Gastroesophageal sphincter (tissue), 4 donors: ENCODE data around the gene AK8. TPM values are rescaled to one million over a fixed set of nuclear protein-coding genes. Genes with fewer than 3 reads are reported as not detected.

Experiments used
- ATAC-seq: fragments of 150-250 bp; one replicate; pipeline ENCODE4 v1.9.1; 2016; ENCODE audit warnings: mild to moderate bottlenecking, moderate library complexity
- H3K27ac ChIP-seq, 4 donors: fragments of 200-600 bp; sonication (generic) in 3 of 4; 1 replicate in 3 of 4; 2 replicates in 1 of 4; pipeline ENCODE4 v1.5.1; 2016 to 2019
- H3K27me3 ChIP-seq: fragments of 200-600 bp; sonication (generic); one replicate; pipeline ENCODE4 v1.5.1; 2019
- H3K36me3 ChIP-seq, 2 donors: fragments of 200-600 bp; sonication (generic); one replicate each; pipeline ENCODE4 v1.5.1; 2019; ENCODE audit warnings: control low read depth in 1 of 2
- H3K4me1 ChIP-seq, 3 donors: fragments of 200-600 bp; sonication (generic); 1 replicate in 2 of 3; 2 replicates in 1 of 3; pipeline ENCODE4 v1.5.1; 2016 to 2019; ENCODE audit warnings: control low read depth in 2 of 3
- H3K4me3 ChIP-seq, 2 donors: fragments of 200-600 bp; sonication (generic); one replicate each; pipeline ENCODE4 v1.5.1; 2019; ENCODE audit warnings: mild to moderate bottlenecking in 1 of 2, moderate library complexity in 1 of 2
- H3K9me3 ChIP-seq, 3 donors: fragments of 200-600 bp; sonication (generic); one replicate each; pipeline ENCODE4 v1.5.1; 2017 to 2019; ENCODE audit warnings: control low read depth in 2 of 3
- EP300 ChIP-seq: sonication (generic); formaldehyde crosslinking; IDR thresholded peaks from one replicate; pipeline ENCODE4 v1.6.1; 2017; ENCODE audit warnings: antibody characterized with exemption, mild to moderate bottlenecking
- POLR2A ChIP-seq, 2 donors: fragments of 450-650 bp; IDR thresholded peaks; one replicate each; pipeline ENCODE4 v1.6.1; 2017; ENCODE audit warnings: antibody characterized with exemption in 2 of 2, mild to moderate bottlenecking in 2 of 2, moderate library complexity in 1 of 2
- POLR2AphosphoS5 ChIP-seq: sonication (generic); formaldehyde crosslinking; IDR thresholded peaks from one replicate; pipeline ENCODE4 v1.6.1; 2017; ENCODE audit warnings: antibody characterized with exemption
- WGBS, 2 donors: methylation state at CpG; one replicate each; pipeline ENCODE4 v1.1.5; 2018; ENCODE audit warnings: low coverage in 1 of 2; 5-methylcytosine and 5-hydroxymethylcytosine counted together
- total RNA-seq, 4 donors: library from RNA; depleted of rRNA; stranded (reverse); fragments of >200 nt; gene quantifications; one replicate each; pipeline ENCODE4 v1.1.0, GENCODE V29; 2016
- TF ChIP-seq, protein P1 (sequence below), 4 experiments: fragments of 200-600 bp in 2 of 4; fragments of 450-650 bp in 2 of 4; sonication (generic) in 1 of 4; IDR thresholded peaks; one replicate each; pipeline ENCODE4 v1.5.1; 2017 to 2019; ENCODE audit warnings: antibody characterized with exemption in 4 of 4, mild to moderate bottlenecking in 2 of 4, moderate library complexity in 2 of 4

AK8 gene
- total RNA-seq, 4 donors from 2014 or later: 0.31 to 0.81 (median 0.63) TPM

DNA sequence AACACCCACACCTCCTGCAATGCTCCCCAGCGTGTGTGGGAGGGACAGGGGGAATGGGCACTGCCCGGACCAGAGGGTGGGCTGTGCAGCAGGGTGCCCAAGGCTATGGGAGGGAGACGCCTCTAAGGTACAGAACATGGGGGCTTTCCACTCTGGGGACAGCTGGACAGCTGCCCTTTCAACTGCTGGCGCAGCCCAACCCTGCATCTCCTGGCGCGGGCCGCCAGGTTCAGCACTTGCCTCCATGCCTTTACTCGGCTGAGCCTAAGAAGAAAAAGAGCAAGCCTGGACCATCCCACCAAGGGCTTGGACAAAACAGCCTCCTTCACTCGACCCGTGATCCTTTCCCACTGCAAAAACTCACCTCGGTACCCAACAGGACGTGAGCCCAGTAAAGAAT lies 15.0 kb downstream of the AK8 start:
- peaks cover 0 to 2% (median 0%) of the 10 kb centered on the region in 3 donors for H3K4me1 ChIP-seq
- no peak overlapping the region for H3K4me3 ChIP-seq
- H3K9me3 ChIP-seq: no peaks in the 10 kb centered on the region
- no peak overlapping the region for H3K27ac ChIP-seq
- peaks cover 0 to 6% of the 10 kb centered on the region in 2 donors for H3K36me3 ChIP-seq
- WGBS, 2 donors: 84 to 88% methylated on average over 8 to 12 of the region's 12 CpGs
- no peak for ATAC-seq
- no peaks in the 10 kb centered on the region for H3K27me3 ChIP-seq
- TF ChIP-seq POLR2AphosphoS5 (no peak), EP300 (no peak), POLR2A (IDR thresholded peaks at IDR 0.05) (no peak)
- TF ChIP-seq, protein P1, sequence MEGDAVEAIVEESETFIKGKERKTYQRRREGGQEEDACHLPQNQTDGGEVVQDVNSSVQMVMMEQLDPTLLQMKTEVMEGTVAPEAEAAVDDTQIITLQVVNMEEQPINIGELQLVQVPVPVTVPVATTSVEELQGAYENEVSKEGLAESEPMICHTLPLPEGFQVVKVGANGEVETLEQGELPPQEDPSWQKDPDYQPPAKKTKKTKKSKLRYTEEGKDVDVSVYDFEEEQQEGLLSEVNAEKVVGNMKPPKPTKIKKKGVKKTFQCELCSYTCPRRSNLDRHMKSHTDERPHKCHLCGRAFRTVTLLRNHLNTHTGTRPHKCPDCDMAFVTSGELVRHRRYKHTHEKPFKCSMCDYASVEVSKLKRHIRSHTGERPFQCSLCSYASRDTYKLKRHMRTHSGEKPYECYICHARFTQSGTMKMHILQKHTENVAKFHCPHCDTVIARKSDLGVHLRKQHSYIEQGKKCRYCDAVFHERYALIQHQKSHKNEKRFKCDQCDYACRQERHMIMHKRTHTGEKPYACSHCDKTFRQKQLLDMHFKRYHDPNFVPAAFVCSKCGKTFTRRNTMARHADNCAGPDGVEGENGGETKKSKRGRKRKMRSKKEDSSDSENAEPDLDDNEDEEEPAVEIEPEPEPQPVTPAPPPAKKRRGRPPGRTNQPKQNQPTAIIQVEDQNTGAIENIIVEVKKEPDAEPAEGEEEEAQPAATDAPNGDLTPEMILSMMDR (IDR thresholded peaks at IDR 0.05): no peak

DNA sequence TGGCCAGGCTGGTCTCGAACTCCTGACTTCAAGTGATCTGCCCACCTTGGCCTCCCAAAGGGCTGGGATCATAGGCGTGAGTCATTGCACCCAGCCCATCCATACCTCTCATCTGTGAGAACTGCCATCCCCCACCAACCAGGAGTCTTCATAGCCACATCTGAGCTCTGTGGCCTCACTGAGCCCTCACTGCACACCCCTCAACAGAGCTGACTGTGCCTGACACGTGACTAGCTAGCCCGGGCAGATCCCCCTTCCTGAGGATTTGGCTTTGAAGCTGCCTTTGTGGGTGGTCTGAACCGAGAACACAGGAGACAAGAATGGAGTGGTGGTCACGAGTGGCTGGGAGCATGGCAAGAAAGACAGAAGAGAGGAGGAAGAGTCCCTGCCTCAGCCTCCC lies 15.6 kb downstream of the AK8 start:
- H3K36me3 ChIP-seq: peaks cover 0 to 6% of the 10 kb centered on the region in 2 donors
- peaks cover 0 to 8% (median 0%) of the 10 kb centered on the region in 3 donors for H3K4me1 ChIP-seq
- no peak overlapping the region for H3K27ac ChIP-seq
- no peak for ATAC-seq
- no peak for TF ChIP-seq POLR2A (IDR thresholded peaks at IDR 0.05)
- no peak for TF ChIP-seq POLR2AphosphoS5
- TF ChIP-seq, protein P1 (IDR thresholded peaks at IDR 0.05): no peak
- TF ChIP-seq EP300: no peak
- H3K27me3 ChIP-seq: no peaks in the 10 kb centered on the region
- H3K4me3 ChIP-seq: no peak overlapping the region
- WGBS, 2 donors: 57 to 80% methylated on average over 1 of the region's 6 CpGs
- no peaks in the 10 kb centered on the region for H3K9me3 ChIP-seq

DNA sequence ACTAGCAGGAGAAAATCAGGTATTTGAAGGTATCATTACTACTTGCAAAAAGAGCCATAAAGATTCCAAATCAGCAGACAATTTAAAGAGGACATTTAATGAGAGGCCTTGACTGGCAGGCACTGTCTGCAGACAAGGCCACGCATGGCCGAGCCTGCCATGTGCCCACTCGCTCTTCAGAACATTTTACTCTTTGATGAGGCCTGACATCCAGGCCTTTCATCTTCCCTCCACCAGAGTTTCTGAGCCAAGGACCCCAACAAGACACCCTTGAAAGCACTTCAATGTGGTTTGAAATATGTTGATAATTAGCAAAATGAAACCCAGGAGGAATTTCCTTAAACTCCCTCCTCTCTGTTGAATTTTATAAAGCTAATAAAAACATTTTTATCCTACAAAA lies 16.4 kb downstream of the AK8 start:
- WGBS, 2 donors: 93 to 100% methylated on average over 3 of the region's 3 CpGs
- H3K36me3 ChIP-seq: peaks cover 0 to 6% of the 10 kb centered on the region in 2 donors
- H3K4me3 ChIP-seq: no peak overlapping the region
- TF ChIP-seq POLR2A (IDR thresholded peaks at IDR 0.05) (no peak), POLR2AphosphoS5 (no peak), EP300 (no peak)
- TF ChIP-seq, protein P1 (IDR thresholded peaks at IDR 0.05): no peak
- no peak for ATAC-seq
- no peaks in the 10 kb centered on the region for H3K9me3 ChIP-seq
- H3K4me1 ChIP-seq: peaks cover 0 to 17% (median 0%) of the 10 kb centered on the region in 3 donors
- no peak overlapping the region for H3K27ac ChIP-seq
- no peaks in the 10 kb centered on the region for H3K27me3 ChIP-seq

DNA sequence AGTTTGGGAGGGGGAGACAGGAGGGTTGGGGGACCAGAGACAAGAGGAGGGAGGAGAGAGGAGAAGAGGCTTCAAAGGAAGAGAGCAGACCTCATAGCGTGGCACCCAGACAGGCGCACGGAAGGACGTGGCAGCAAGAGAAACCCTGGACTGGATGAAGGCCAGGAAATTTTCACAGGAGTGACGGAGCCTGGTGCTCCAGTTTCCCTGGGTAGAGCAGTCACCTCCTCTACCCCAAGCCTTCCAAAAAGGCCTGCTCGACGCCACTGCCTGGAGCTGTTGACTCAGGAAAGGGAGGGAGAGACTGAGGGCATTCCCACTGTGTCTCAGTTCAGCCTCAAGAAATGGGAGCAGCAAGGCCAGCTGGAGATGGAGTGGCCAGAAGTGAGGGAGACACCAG lies 19.3 kb downstream of the AK8 start:
- Histone ChIP-seq H3K27me3 (no peaks in the 10 kb centered on the region), H3K4me3 (no peak overlapping the region), H3K27ac (no peak overlapping the region), H3K4me1 (peaks cover 0 to 17% (median 0%) of the 10 kb centered on the region in 3 donors), H3K36me3 (peaks cover 0 to 6% of the 10 kb centered on the region in 2 donors), H3K9me3 (no peaks in the 10 kb centered on the region)
- TF ChIP-seq, protein P1 (IDR thresholded peaks at IDR 0.05): no peak
- no peak for TF ChIP-seq POLR2AphosphoS5
- ATAC-seq: no peak
- 69% methylated on average over 7 of the region's 7 CpGs; no CpG with 5 or more reads in 1 of the 2 donors for WGBS, 2 donors

DNA sequence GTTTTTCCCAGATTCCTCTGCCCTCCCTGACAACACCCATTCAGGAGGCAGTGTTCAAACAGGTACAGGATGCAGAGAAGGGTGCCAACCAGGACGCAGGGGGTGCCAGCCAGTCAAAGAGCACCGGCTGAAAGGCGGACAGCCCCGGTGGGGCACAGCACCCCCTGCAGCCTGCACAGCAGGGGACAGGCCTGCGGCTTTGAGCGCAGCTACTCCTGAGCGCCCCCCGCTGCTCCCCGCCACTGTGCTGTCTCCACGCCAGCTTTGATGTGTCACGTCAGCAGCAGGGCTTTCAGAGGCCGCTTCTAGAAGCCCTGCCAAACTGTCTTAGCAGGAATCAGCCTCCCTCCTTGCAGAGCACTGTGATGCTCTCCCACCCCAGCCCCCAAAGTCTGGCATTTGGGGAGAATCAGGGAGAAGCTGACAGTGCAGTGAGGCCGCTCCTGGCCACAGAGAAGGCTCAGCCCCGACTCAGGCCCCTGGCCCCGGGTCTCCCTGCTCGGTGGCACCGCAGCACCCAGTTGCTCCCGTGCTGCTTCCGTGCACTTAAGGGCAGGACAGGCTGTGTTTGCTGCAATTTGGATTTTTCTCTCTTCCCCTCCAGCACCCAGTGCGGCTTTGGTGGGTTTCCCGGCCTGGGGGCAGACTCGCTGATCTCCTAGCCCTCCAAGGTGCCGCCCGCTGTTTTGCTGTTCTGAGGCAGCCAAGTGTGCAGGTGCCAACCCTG lies 20.3 kb downstream of the AK8 start:
- WGBS, 2 donors: 78% methylated on average over 11 of the region's 24 CpGs; no CpG with 5 or more reads in 1 of the 2 donors
- peak overlapping the region in 1 of 4 donors; percentile 64 for H3K27ac ChIP-seq
- ATAC-seq: no peak

More for the DNA sequence above, 20.3 kb downstream of the AK8 start:
- TF ChIP-seq POLR2A (IDR thresholded peaks at IDR 0.05) (no peak), POLR2AphosphoS5 (no peak), EP300 (no peak)
- TF ChIP-seq, protein P1 (IDR thresholded peaks at IDR 0.05): no peak
- Histone ChIP-seq H3K36me3 (no peaks in the 10 kb centered on the region), H3K4me3 (no peak overlapping the region), H3K4me1 (peaks cover 0 to 17% (median 0%) of the 10 kb centered on the region in 3 donors), H3K27me3 (no peaks in the 10 kb centered on the region), H3K9me3 (no peaks in the 10 kb centered on the region)
